Spleen (tissue), 11 donors: ENCODE measurements around the gene SLC7A9. TPM values are rescaled to one million over a fixed set of nuclear protein-coding genes. Genes with fewer than 3 reads are reported as not detected.
"Not testable (repeated sequence)": the region's sequence is repeated elsewhere in the genome, so short reads cannot be mapped to it uniquely, and the experiment has no call there.

ENCODE experiments used
- DNase-seq: peaks from one replicate; pipeline ENCODE4 v3.0.0-alpha.2; 2020
- H3K27ac ChIP-seq, 8 donors: fragments of 200-600 bp; sonication (generic) in 7 of 8; 1 replicate in 4 of 8; 2 replicates in 4 of 8; pipeline versions ENCODE4 v1.5.0 to v1.8.0; 2016 to 2021; ENCODE audit warnings: inconsistent platforms in 4 of 8, mild to moderate bottlenecking in 4 of 8, moderate library complexity in 1 of 8
- H3K27me3 ChIP-seq, 7 donors: fragments of 200-600 bp; sonication (generic) in 6 of 7; replicated peaks in 1 of 7; 1 replicate in 4 of 7; 2 replicates in 3 of 7; pipeline versions ENCODE4 v1.5.0 to v1.8.0; 2016 to 2021; ENCODE audit warnings: inconsistent platforms in 3 of 7, mild to moderate bottlenecking in 1 of 7
- H3K36me3 ChIP-seq, 6 donors: fragments of 200-600 bp; sonication (generic) in 5 of 6; 1 replicate in 4 of 6; 2 replicates in 2 of 6; pipeline versions ENCODE4 v1.5.0 to v1.8.0; 2016 to 2021; ENCODE audit warnings: inconsistent platforms in 2 of 6
- H3K4me1 ChIP-seq, 6 donors: fragments of 200-600 bp; sonication (generic) in 5 of 6; 1 replicate in 3 of 6; 2 replicates in 3 of 6; pipeline versions ENCODE4 v1.5.0 to v1.8.0; 2016 to 2021; ENCODE audit warnings: inconsistent platforms in 3 of 6
- H3K4me3 ChIP-seq, 8 donors: fragments of 200-600 bp; sonication (generic) in 7 of 8; 1 replicate in 4 of 8; 2 replicates in 4 of 8; pipeline versions ENCODE4 v1.5.0 to v1.8.0; 2016 to 2021; ENCODE audit warnings: inconsistent platforms in 4 of 8, mild to moderate bottlenecking in 4 of 8, moderate library complexity in 2 of 8
- H3K9me3 ChIP-seq, 8 donors: fragments of 200-600 bp; sonication (generic) in 7 of 8; 1 replicate in 4 of 8; 2 replicates in 4 of 8; pipeline versions ENCODE4 v1.5.0 to v1.8.0; 2016 to 2021; ENCODE audit warnings: inconsistent platforms in 4 of 8
- CTCF ChIP-seq, 11 experiments: fragments of 200-600 bp in 7 of 11; fragments of 450-650 bp in 4 of 11; sonication (generic) in 4 of 11; IDR thresholded peaks in 8 of 11; conservative IDR thresholded peaks in 3 of 11; 1 replicate in 7 of 11; 2 replicates in 4 of 11; pipeline versions ENCODE4 v1.4.0 to v1.8.0; 2016 to 2021; ENCODE audit warnings: antibody characterized with exemption in 11 of 11, inconsistent platforms in 4 of 11, mild to moderate bottlenecking in 1 of 11
- POLR2A ChIP-seq, 3 donors: fragments of 450-650 bp; IDR thresholded peaks; one replicate each; pipeline ENCODE4 v1.5.1; 2017; ENCODE audit warnings: antibody characterized with exemption in 3 of 3, mild to moderate bottlenecking in 1 of 3
- POLR2AphosphoS5 ChIP-seq, 3 donors: sonication (generic); formaldehyde crosslinking; IDR thresholded peaks; one replicate each; pipeline ENCODE4 v1.5.1; 2017; ENCODE audit warnings: antibody characterized with exemption in 3 of 3
- WGBS, 5 donors: extraction: QIAGEN DNeasy Blood & Tissue Kit in 3 of 5; methylation state at CpG; one replicate each; pipeline versions ENCODE4 v1.1.5 to v1.1.7; 2013 to 2018; 5-methylcytosine and 5-hydroxymethylcytosine counted together
- intact Hi-C: fragments of 100-400 bp; cut with DNase I; formaldehyde crosslinking; loops from one replicate; pipeline ENCODE4 v1.15.0; 2023; ENCODE audit warnings: low total_unique reads
- polyA plus RNA-seq, 3 donors: library from polyadenylated mRNA; stranded (reverse); fragments of 200-250 nt; gene quantifications; one replicate each; pipeline ENCODE4 v1.2.1, GENCODE V29; 2013
- small RNA-seq, 4 donors: library from RNA; depleted of rRNA; stranded (forward); fragments of <200 nt; gene quantifications; one replicate each; pipeline ENCODE3, GENCODE V24; 2016
- total RNA-seq, 7 donors: library from RNA; depleted of rRNA in 3 of 7; stranded (reverse); fragments of >200 nt in 3 of 7; fragmentation: NEBNext Ultra II Directional in 4 of 7; extraction: Animal tissue kit (Norgen Biotek cat#: 25700) in 4 of 7; gene quantifications; one replicate each; pipeline versions ENCODE4 v1.1.0 to v1.2.1, GENCODE V29; 2016 to 2021
- donor health status: healthy with polysubstance abuse.
- donor health status: DM: no; HTN: no; CAD: no; lungs with moderate emphysema.
- donor health status: DM: no; HTN: no; CAD: no.
- donor health status: Bipolar disorder and iron deficiency.
- donor health status: healthy.
- donor health status: DM: no; HTN: no; CAD: no.
- donor health status: DM: yes; HTN: yes; CAD: no.

SLC7A9 gene
- total and polyA plus RNA-seq, 10 donors = 0.13 to 1.1 (median 0.44) TPM; not detected in 4

GRCh38 chr19:32789429-32789828 lies 80.1 kb downstream of the SLC7A9 start:
- Histone ChIP-seq H3K36me3 (no peaks in the 10 kb centered on the region), H3K4me3 (no peak overlapping the region), H3K4me1 (no peaks in the 10 kb centered on the region), H3K27me3 (peaks cover 0 to 6% (median 0%) of the 10 kb centered on the region in 7 donors), H3K27ac (no peak overlapping the region), H3K9me3 (no peaks in the 10 kb centered on the region)
- DNase-seq = no peak
- 93 to 95% (median 94%) methylated on average over 10 of the region's 10 CpGs for WGBS, 5 donors
- intact Hi-C loops = no loop called here
- TF ChIP-seq POLR2A (IDR thresholded peaks at IDR 0.05) = no peak
- TF ChIP-seq POLR2AphosphoS5 (IDR thresholded peaks at IDR 0.05) = no peak
- TF ChIP-seq CTCF (IDR thresholded peaks at IDR 0.05 in 8 of 11, conservative IDR thresholded peaks at IDR 0.05 in 3 of 11) = no peak

GRCh38 chr19:32787895-32788294 lies 81.7 kb downstream of the SLC7A9 start:
- H3K36me3 ChIP-seq, H3K4me3 ChIP-seq, DNase-seq, intact Hi-C loops, H3K27ac ChIP-seq, H3K9me3 ChIP-seq, H3K4me1 ChIP-seq, H3K27me3 ChIP-seq: not testable (repeated sequence)
- WGBS, 5 donors = 91 to 96% (median 94%) methylated on average over 5 of the region's 5 CpGs

GRCh38 chr19:32787161-32787813 lies 82.3 kb downstream of the SLC7A9 start:
- H3K27ac ChIP-seq, DNase-seq, H3K9me3 ChIP-seq, H3K36me3 ChIP-seq, H3K4me1 ChIP-seq, intact Hi-C loops, H3K27me3 ChIP-seq, H3K4me3 ChIP-seq: not testable (repeated sequence)
- WGBS, 5 donors = 59 to 80% (median 65%) methylated on average over 1 to 12 of the region's 12 CpGs

- H3K4me1 ChIP-seq, DNase-seq, H3K4me3 ChIP-seq, H3K27me3 ChIP-seq, H3K36me3 ChIP-seq, H3K27ac ChIP-seq, intact Hi-C loops: not testable (repeated sequence)
- H3K9me3 ChIP-seq = peaks cover 0 to 25% (median 20%) of the 10 kb centered on the region in 8 donors
- 88 to 100% (median 94%) methylated on average over 1 of the region's 1 CpG for WGBS, 5 donors
These were observed 87.5 kb downstream of the SLC7A9 start for GRCh38 chr19:32782089-32782488.

- no peaks in the 10 kb centered on the region for H3K27me3 ChIP-seq
- TF ChIP-seq POLR2A (IDR thresholded peaks at IDR 0.05) (no peak), POLR2AphosphoS5 (IDR thresholded peaks at IDR 0.05) (no peak), CTCF (IDR thresholded peaks at IDR 0.05 in 8 of 11, conservative IDR thresholded peaks at IDR 0.05 in 3 of 11) (no peak)
These were observed 88.3 kb downstream of the SLC7A9 start for GRCh38 chr19:32781280-32781679.

More at GRCh38 chr19:32781280-32781679, 88.3 kb downstream of the SLC7A9 start:
- DNase-seq = no peak
- intact Hi-C loops = no loop called here
- H3K9me3 ChIP-seq = peaks cover 0 to 25% (median 20%) of the 10 kb centered on the region in 8 donors
- H3K4me1 ChIP-seq = no peaks in the 10 kb centered on the region
- H3K27ac ChIP-seq = no peak overlapping the region
- 85 to 97% (median 92%) methylated on average over 2 of the region's 2 CpGs for WGBS, 5 donors
- no peak overlapping the region for H3K4me3 ChIP-seq
- no peaks in the 10 kb centered on the region for H3K36me3 ChIP-seq

Small RNA genes within 50 kb of the gene (small RNA-seq; reads per million reads assigned to genes)
- 0 reads per million in 4 donors for gene RN7SKP22

Other genes with a start within 250 kb of the SLC7A9 start
- gene ANKRD27, start 194.6 kb downstream of the SLC7A9 start, total RNA-seq = 10 to 100 TPM; 24.0 to 31.7 (median 29.4) TPM
- gene ANKRD27, start 194.6 kb downstream of the SLC7A9 start, polyA plus RNA-seq = 1 to 10 TPM; 6.5 to 9.1 (median 6.6) TPM
- under 1 TPM in 6 of 7 donors, not detected in 1; 0.16 to 0.60 (median 0.37) TPM for gene RGS9BP, start 193.9 kb downstream of the SLC7A9 start, total RNA-seq
- under 1 TPM; 0.03 to 0.13 (median 0.04) TPM for gene RGS9BP, start 193.9 kb downstream of the SLC7A9 start, polyA plus RNA-seq
- gene NUDT19, start 177.9 kb downstream of the SLC7A9 start, total RNA-seq = 10 to 100 TPM in 6 of 7 donors, 1 to 10 TPM in 1; 10.0 to 18.4 (median 12.4) TPM
- 1 to 10 TPM; 4.9 to 8.0 (median 5.0) TPM for gene NUDT19, start 177.9 kb downstream of the SLC7A9 start, polyA plus RNA-seq
- gene TDRD12, start 150.0 kb downstream of the SLC7A9 start, total RNA-seq = 1 to 10 TPM in 2 of 7 donors, under 1 TPM in 2, not detected in 3; 0.13 to 4.3 (median 1.4) TPM
- gene TDRD12, start 150.0 kb downstream of the SLC7A9 start, polyA plus RNA-seq = under 1 TPM in 2 of 3 donors, not detected in 1; 0.03 to 0.33 TPM
- gene CEP89, start 102.2 kb upstream of the SLC7A9 start, total RNA-seq = 10 to 100 TPM in 6 of 7 donors, 1 to 10 TPM in 1; 7.0 to 16.0 (median 11.9) TPM
- 1 to 10 TPM; 5.9 to 9.0 (median 8.1) TPM for gene CEP89, start 102.2 kb upstream of the SLC7A9 start, polyA plus RNA-seq
- gene FAAP24, start 102.5 kb upstream of the SLC7A9 start, total RNA-seq = 1 to 10 TPM; 1.3 to 5.1 (median 2.9) TPM
- 1 to 10 TPM; 1.8 to 2.6 (median 2.2) TPM for gene FAAP24, start 102.5 kb upstream of the SLC7A9 start, polyA plus RNA-seq
- 1 to 10 TPM; 1.4 to 5.3 (median 3.5) TPM for gene RHPN2, start 195.1 kb upstream of the SLC7A9 start, total RNA-seq
- gene RHPN2, start 195.1 kb upstream of the SLC7A9 start, polyA plus RNA-seq = 1 to 10 TPM; 1.2 to 3.0 (median 1.3) TPM
- 10 to 100 TPM in 4 of 7 donors, 1 to 10 TPM in 3; 7.6 to 12.7 (median 11.3) TPM for gene GPATCH1, start 211.4 kb upstream of the SLC7A9 start, total RNA-seq
- gene GPATCH1, start 211.4 kb upstream of the SLC7A9 start, polyA plus RNA-seq = 1 to 10 TPM; 3.9 to 5.3 (median 4.1) TPM